Left cardiac atrium (tissue), 4 donors: ENCODE data around the gene ZC3H8. TPM values are rescaled to one million over a fixed set of nuclear protein-coding genes. Genes with fewer than 3 reads are reported as not detected.

Source experiments
- ATAC-seq, 2 donors: fragments of 200-7000 bp; cut with Tn5 transposase; one replicate each; pipeline ENCODE4 v1.9.1; 2020; ENCODE audit warnings: mild to moderate bottlenecking in 2 of 2, moderate library complexity in 2 of 2
- DNase-seq: peaks from one replicate; pipeline ENCODE4 v3.0.0-alpha.2; 2020
- intact Hi-C, 2 donors: fragments of 100-400 bp; cut with DNase I; formaldehyde crosslinking; loops; one replicate each; pipeline versions ENCODE4 v1.14.1 to v1.15.1; 2022 to 2023
- total RNA-seq, 2 donors: library from RNA; stranded (reverse); fragmentation: NEBNext Ultra II Directional; extraction: Animal tissue kit (Norgen Biotek cat#: 25700); gene quantifications; one replicate each; pipeline ENCODE4 v1.2.1, GENCODE V29; 2021
- donor health status: DM: no; HTN: yes; CAD: no.
- donor health status: DM: no; HTN: yes; CAD: no; lungs with severe emphysema.
- donor health status: DM: yes; HTN: yes; CAD: no.
- donor health status: Dilated cardiomyopathy.

ZC3H8 gene
- total RNA-seq, 2 donors from 2014 or later = 8.8 to 10.0 TPM

GRCh38 chr2:112174383-112174782 lies 80.5 kb downstream of the ZC3H8 start:
- intact Hi-C loops = no loop called here
- ATAC-seq = no peak
- no peak for DNase-seq

- ATAC-seq (no peak), DNase-seq (no peak)
- intact Hi-C loops = no loop called here
Measured at GRCh38 chr2:112173646-112174319, 81.1 kb downstream of the ZC3H8 start.

- intact Hi-C loops = no loop called here
- DNase-seq = no peak
Measured at GRCh38 chr2:112170495-112170894, 84.3 kb downstream of the ZC3H8 start.

GRCh38 chr2:112168422-112169124 lies 86.3 kb downstream of the ZC3H8 start:
- no peak for ATAC-seq
- intact Hi-C loops = no loop called here

More at GRCh38 chr2:112170495-112170894, 84.3 kb downstream of the ZC3H8 start:
- no peak for ATAC-seq

GRCh38 chr2:112166806-112167499 lies 87.9 kb downstream of the ZC3H8 start:
- ATAC-seq = no peak
- intact Hi-C loops = no loop called here
- DNase-seq = no peak

More at GRCh38 chr2:112168422-112169124, 86.3 kb downstream of the ZC3H8 start:
- no peak for DNase-seq

GRCh38 chr2:112165296-112165695 lies 89.5 kb downstream of the ZC3H8 start:
- intact Hi-C loops = no loop called here
- ATAC-seq = no peak
- no peak for DNase-seq

- DNase-seq (no peak), ATAC-seq (no peak)
- intact Hi-C loops = no loop called here
Measured at GRCh38 chr2:112164876-112165275, 90.0 kb downstream of the ZC3H8 start.

GRCh38 chr2:112163541-112163981 lies 91.3 kb downstream of the ZC3H8 start:
- no peak for ATAC-seq
- intact Hi-C loops = no loop called here
- DNase-seq = no peak

GRCh38 chr2:112162956-112163355 lies 91.9 kb downstream of the ZC3H8 start:
- intact Hi-C loops = no loop called here
- DNase-seq = no peak

GRCh38 chr2:112162341-112162740 lies 92.5 kb downstream of the ZC3H8 start:
- DNase-seq (no peak), ATAC-seq (no peak)
- intact Hi-C loops = no loop called here

More at GRCh38 chr2:112162956-112163355, 91.9 kb downstream of the ZC3H8 start:
- ATAC-seq = no peak

Other genes starting within 250 kb of the ZC3H8 start
- 10 to 100 TPM in 1 of 2 donors, 1 to 10 TPM in 1; 8.1 to 14.7 TPM for gene TMEM87B, start 199.8 kb downstream of the ZC3H8 start, total RNA-seq
- gene FBLN7, start 116.7 kb downstream of the ZC3H8 start, total RNA-seq = 1 to 10 TPM; 1.1 to 2.3 TPM
- 10 to 100 TPM; 18.7 to 20.0 TPM for gene ZC3H6, start 20.6 kb upstream of the ZC3H8 start, total RNA-seq
- 10 to 100 TPM in 1 of 2 donors, 1 to 10 TPM in 1; 9.0 to 11.5 TPM for gene RGPD8, start 178.6 kb upstream of the ZC3H8 start, total RNA-seq
- 10 to 100 TPM; 39.2 to 44.1 TPM for gene TTL, start 227.1 kb upstream of the ZC3H8 start, total RNA-seq